IMR-90 (cell line): ENCODE measurements around the gene TFEB. TPM values are rescaled to one million over a fixed set of nuclear protein-coding genes. Genes with fewer than 3 reads are reported as not detected.

Experiments
- ATAC-seq: fragments of 200-7000 bp; cut with Tn5 transposase; 2 replicates; pipeline ENCODE4 v1.9.1; 2020; ENCODE audit warnings: low read depth, mild to moderate bottlenecking, moderate library complexity
- BruUV-seq: library from RNA; stranded (reverse); fragments of 400-500 nt; replicated peaks from 2 replicates; lab custom pipeline; 2021; lab: Mats Ljungman, UMichigan
- CTCF ChIA-PET: fragments of 300-600 bp; formaldehyde crosslinking; extraction: SDS; loops from one replicate; lab custom pipeline; 2021; ENCODE audit warnings: antibody characterized with exemption; lab: Yijun Ruan, JAX
- POLR2A ChIA-PET: fragments of 300-600 bp; sonication (Branson Sonifier 250); formaldehyde crosslinking; loops from one replicate; lab custom pipeline; 2022; ENCODE audit warnings: antibody characterized with exemption; ENCODE audit not compliant: unreplicated experiment; lab: Charles Lee
- DNase-seq: peaks from one replicate; pipeline ENCODE4 v3.0.0; 2013
- H2AFZ ChIP-seq: replicated peaks from 2 replicates; pipeline ENCODE3; 2013; ENCODE audit warnings: low read length, mild to moderate bottlenecking; ENCODE audit not compliant: poor library complexity
- H2AK5ac ChIP-seq: 2 replicates; pipeline ENCODE4 v1.6.1; 2013; ENCODE audit warnings: low read depth, low read length, inconsistent platforms
- H2AK9ac ChIP-seq: replicated peaks from 2 replicates; pipeline ENCODE3; 2013; ENCODE audit warnings: mild to moderate bottlenecking, low read depth, low read length, moderate library complexity; ENCODE audit not compliant: poor library complexity
- H2BK120ac ChIP-seq: 2 replicates; pipeline ENCODE4 v1.6.1; 2013; ENCODE audit warnings: low read depth, low read length, inconsistent platforms
- H2BK15ac ChIP-seq: 3 replicates; pipeline ENCODE4 v1.6.1; 2013; ENCODE audit warnings: low read depth, low read length, inconsistent platforms
- H2BK20ac ChIP-seq: 2 replicates; pipeline ENCODE4 v1.6.1; 2013; ENCODE audit warnings: low read depth, mild to moderate bottlenecking, inconsistent platforms, low read length, moderate library complexity
- H2BK5ac ChIP-seq: 2 replicates; pipeline ENCODE4 v1.6.1; 2013; ENCODE audit warnings: mild to moderate bottlenecking, low read depth, low read length, inconsistent platforms; ENCODE audit not compliant: poor library complexity, severe bottlenecking
- H3K14ac ChIP-seq: replicated peaks from 2 replicates; pipeline ENCODE4 v1.6.1; 2013; ENCODE audit warnings: low read depth, low read length, inconsistent platforms
- H3K18ac ChIP-seq: 2 replicates; pipeline ENCODE4 v1.6.1; 2013; ENCODE audit warnings: low read depth, low read length, control low read depth
- H3K23ac ChIP-seq: 2 replicates; pipeline ENCODE4 v1.6.1; 2013; ENCODE audit warnings: low read depth, low read length, inconsistent platforms
- H3K27ac ChIP-seq: 2 replicates; pipeline ENCODE4 v1.5.1; 2013; ENCODE audit warnings: mild to moderate bottlenecking, control low read depth, low read length; ENCODE audit not compliant: insufficient read depth
- H3K27me3 ChIP-seq: 2 replicates; pipeline ENCODE4 v1.6.1; 2013; ENCODE audit warnings: low read length; ENCODE audit not compliant: control insufficient read depth, insufficient read depth
- H3K36me3 ChIP-seq: 2 replicates; pipeline ENCODE4 v1.6.1; 2013; ENCODE audit warnings: low read length, mixed read lengths; ENCODE audit not compliant: control insufficient read depth, insufficient read depth
- H3K4ac ChIP-seq: 2 replicates; pipeline ENCODE4 v1.6.1; 2013; ENCODE audit warnings: low read depth, low read length, inconsistent platforms
- H3K4me1 ChIP-seq: 2 replicates; pipeline ENCODE4 v1.6.1; 2013; ENCODE audit warnings: low read length, mixed read lengths; ENCODE audit not compliant: control insufficient read depth, insufficient read depth
- H3K4me2 ChIP-seq: 2 replicates; pipeline ENCODE4 v1.6.1; 2013; ENCODE audit warnings: low read depth, mild to moderate bottlenecking, control low read depth, low read length, moderate library complexity
- H3K4me3 ChIP-seq: 2 replicates; pipeline ENCODE4 v1.5.1; 2013; ENCODE audit warnings: low read depth, mild to moderate bottlenecking, control low read depth, low read length, moderate library complexity; ENCODE audit not compliant: insufficient read depth
- H3K56ac ChIP-seq: 2 replicates; pipeline ENCODE4 v1.6.1; 2013; ENCODE audit warnings: low read length, inconsistent platforms; ENCODE audit not compliant: insufficient read depth; ENCODE audit errors: extremely low read depth
- H3K79me1 ChIP-seq, 2 experiments: 2 replicates each; pipeline ENCODE4 v1.6.1; 2013; ENCODE audit warnings: low read length in 2 of 2, inconsistent platforms in 1 of 2, low read depth in 1 of 2
- H3K9ac ChIP-seq: 2 replicates; pipeline ENCODE4 v1.6.1; 2013; ENCODE audit warnings: low read depth, low read length, control low read depth
- H3K9me1 ChIP-seq: 2 replicates; pipeline ENCODE4 v1.6.1; 2013; ENCODE audit warnings: low read length, inconsistent platforms; ENCODE audit not compliant: insufficient read depth
- H3K9me3 ChIP-seq: 2 replicates; pipeline ENCODE4 v1.6.1; 2013; ENCODE audit warnings: low read length; ENCODE audit not compliant: control insufficient read depth, insufficient read depth
- H4K20me1 ChIP-seq: 2 replicates; pipeline ENCODE4 v1.6.1; 2013; ENCODE audit warnings: low read length, inconsistent platforms; ENCODE audit not compliant: insufficient read depth
- H4K5ac ChIP-seq: 2 replicates; pipeline ENCODE4 v1.6.1; 2013; ENCODE audit warnings: mild to moderate bottlenecking, low read depth, low read length, control low read depth
- H4K8ac ChIP-seq, 2 experiments: 2 replicates each; pipeline ENCODE4 v1.6.1; 2013; ENCODE audit warnings: low read depth in 2 of 2, low read length in 2 of 2, control low read depth in 1 of 2, inconsistent platforms in 1 of 2
- H4K91ac ChIP-seq: 2 replicates; pipeline ENCODE4 v1.6.1; 2013; ENCODE audit warnings: low read depth, low read length, inconsistent platforms; ENCODE audit not compliant: insufficient read depth
- BHLHE40 ChIP-seq: fragments of 150-350 bp; IDR thresholded peaks from 2 replicates; pipeline ENCODE4 v1.6.1; 2016; ENCODE audit warnings: mild to moderate bottlenecking, low read depth, low read length
- CHD1 ChIP-seq: IDR thresholded peaks from 2 replicates; pipeline ENCODE4 v1.6.1; 2012; ENCODE audit warnings: low read depth, low read length, improper control_type of control experiment
- MAFK ChIP-seq: IDR thresholded peaks from 2 replicates; pipeline ENCODE4 v1.6.1; 2012; ENCODE audit warnings: low read depth, low read length, improper control_type of control experiment
- MAZ ChIP-seq: IDR thresholded peaks from 2 replicates; pipeline ENCODE4 v1.6.1; 2012; ENCODE audit warnings: low read depth, mild to moderate bottlenecking, low read length, improper control_type of control experiment, moderate library complexity, borderline replicate concordance
- MXI1 ChIP-seq: IDR thresholded peaks from 2 replicates; pipeline ENCODE4 v1.6.1; 2012; ENCODE audit warnings: low read depth, mild to moderate bottlenecking, low read length, moderate library complexity, borderline replicate concordance
- NFE2L2 ChIP-seq: fragments of 150-350 bp; IDR thresholded peaks from 2 replicates; pipeline ENCODE4 v1.6.1; 2016; ENCODE audit warnings: low read depth, mild to moderate bottlenecking, low read length
- RAD21 ChIP-seq: IDR thresholded peaks from 2 replicates; pipeline ENCODE4 v1.6.1; 2012; ENCODE audit warnings: low read length, improper control_type of control experiment
- RCOR1 ChIP-seq: IDR thresholded peaks from 2 replicates; pipeline ENCODE4 v1.6.1; 2012; ENCODE audit warnings: mild to moderate bottlenecking, low read length, improper control_type of control experiment; ENCODE audit not compliant: insufficient replicate concordance
- RFX5 ChIP-seq: IDR thresholded peaks from 2 replicates; pipeline ENCODE4 v1.8.0; 2012; ENCODE audit warnings: low read depth, mild to moderate bottlenecking, low read length, moderate library complexity
- SMC3 ChIP-seq: fragments of 150-350 bp; IDR thresholded peaks from 2 replicates; pipeline ENCODE4 v1.6.1; 2016; ENCODE audit warnings: low read depth, mild to moderate bottlenecking, antibody characterized with exemption, low read length, moderate library complexity
- USF2 ChIP-seq: fragments of 150-350 bp; IDR thresholded peaks from 2 replicates; pipeline ENCODE4 v1.6.1; 2017; ENCODE audit warnings: mild to moderate bottlenecking, antibody characterized with exemption, low read length, low read depth
- WGBS, 2 experiments: methylation state at CpG; one replicate each; pipeline versions ENCODE4 v1.1.5 to v1.1.7; 2013; ENCODE audit warnings: missing lambda C conversion rate in 2 of 2; ENCODE audit not compliant: insufficient read length in 1 of 2; ENCODE audit errors: extremely low coverage in 2 of 2; 5-methylcytosine and 5-hydroxymethylcytosine counted together
- dilution Hi-C: fragments of 300-500 bp; cut with HindIII; formaldehyde crosslinking; loops from one replicate; pipeline ENCODE4 v1.14.3; 2018; ENCODE audit warnings: low sequenced_read_pairs; ENCODE audit not compliant: unreplicated experiment
- in situ Hi-C: fragments of 300-500 bp; cut with MboI; formaldehyde crosslinking; loops from 3 replicates; pipeline ENCODE4 v1.14.3; 2019; ENCODE audit warnings: low sequenced_read_pairs, inconsistent platforms, mixed read lengths
- intact Hi-C: fragments of 100-400 bp; cut with micrococcal nuclease; formaldehyde crosslinking; loops from 2 replicates; pipeline ENCODE4 v1.10.0; 2022
- polyA plus RNA-seq, 3 experiments: library from polyadenylated mRNA; depleted of rRNA; stranded (reverse); fragments of >200 nt; gene quantifications; 2 replicates each; pipeline ENCODE4 v1.2.3, GENCODE V29; 2012; ENCODE audit warnings: low replicate concordance in 1 of 3
- total RNA-seq: library from RNA; depleted of rRNA; stranded (reverse); fragments of >200 nt; gene quantifications from 2 replicates; pipeline ENCODE4 v1.2.3, GENCODE V29; 2012

TFEB gene
- total and polyA plus RNA-seq, 2 of the 4 experiments (the other 2 are of a cell fraction) = 4.5 to 4.9 TPM

GRCh38 chr6:41645007-41645618 lies 90.3 kb downstream of the TFEB start:
- H2AFZ ChIP-seq = no peak overlapping the region

More at GRCh38 chr6:41645007-41645618, 90.3 kb downstream of the TFEB start:
- 45% methylated on average over 5 of the region's 12 CpGs; no CpG with 5 or more reads in 1 of the 2 experiments for WGBS, 2 experiments
- Histone ChIP-seq H2BK15ac (no peak overlapping the region), H4K91ac (no peak overlapping the region), H2AK9ac (peak overlapping the region; percentile 28), H4K20me1 (no peaks in the 10 kb centered on the region; the same call in 1 of the 2 replicates), H3K9me3 (no peaks in the 10 kb centered on the region; the same call in 1 of the 2 replicates), H3K36me3 (no peaks in the 10 kb centered on the region), H2BK5ac (no peak overlapping the region), H2AK5ac (no peak overlapping the region), H3K14ac (no peak overlapping the region), H3K4me3 (no peak overlapping the region), H3K9me1 (no peaks in the 10 kb centered on the region), H3K27ac (no peak overlapping the region), H3K4me2 (no peak overlapping the region), H3K18ac (no peak overlapping the region), H2BK120ac (no peak overlapping the region), H3K23ac (no peak overlapping the region), H3K56ac (no peak overlapping the region), H3K4ac (no peak overlapping the region), H2BK20ac (no peak overlapping the region), H3K4me1 (no peaks in the 10 kb centered on the region), H3K27me3 (peaks cover 77% of the 10 kb centered on the region), H3K79me1 (no peaks in the 10 kb centered on the region), H4K8ac (no peak overlapping the region), H4K5ac (no peak overlapping the region), H3K9ac (no peak overlapping the region)
- dilution Hi-C loops (no loop called here), intact Hi-C loops (no loop called here), in situ Hi-C loops (no loop called here)
- DNase-seq (no peak), ATAC-seq (no peak)
- no TSS peak for BruUV-seq
- ChIA-PET POLR2A (no interaction called here), CTCF (no interaction called here)
- TF ChIP-seq MAZ = no peak
- no peak for TF ChIP-seq RFX5
- no peak for TF ChIP-seq SMC3
- no peak for TF ChIP-seq RAD21
- no peak for TF ChIP-seq NFE2L2
- TF ChIP-seq BHLHE40 = no peak
- no peak for TF ChIP-seq USF2
- TF ChIP-seq CHD1 = no peak
- no peak for TF ChIP-seq MAFK
- TF ChIP-seq RCOR1 = no peak
- TF ChIP-seq MXI1 = no peak
